GM18502 (cell line): ENCODE results near the gene DNAJC1.

Experiments
- ATAC-seq: cut with Tn5 transposase; IDR thresholded peaks from one replicate; pipeline ENCODE4 v1.9.1; 2021; ENCODE audit warnings: mild to moderate bottlenecking; ENCODE audit not compliant: unreplicated experiment, poor library complexity

DNAJC1 gene

DNA sequence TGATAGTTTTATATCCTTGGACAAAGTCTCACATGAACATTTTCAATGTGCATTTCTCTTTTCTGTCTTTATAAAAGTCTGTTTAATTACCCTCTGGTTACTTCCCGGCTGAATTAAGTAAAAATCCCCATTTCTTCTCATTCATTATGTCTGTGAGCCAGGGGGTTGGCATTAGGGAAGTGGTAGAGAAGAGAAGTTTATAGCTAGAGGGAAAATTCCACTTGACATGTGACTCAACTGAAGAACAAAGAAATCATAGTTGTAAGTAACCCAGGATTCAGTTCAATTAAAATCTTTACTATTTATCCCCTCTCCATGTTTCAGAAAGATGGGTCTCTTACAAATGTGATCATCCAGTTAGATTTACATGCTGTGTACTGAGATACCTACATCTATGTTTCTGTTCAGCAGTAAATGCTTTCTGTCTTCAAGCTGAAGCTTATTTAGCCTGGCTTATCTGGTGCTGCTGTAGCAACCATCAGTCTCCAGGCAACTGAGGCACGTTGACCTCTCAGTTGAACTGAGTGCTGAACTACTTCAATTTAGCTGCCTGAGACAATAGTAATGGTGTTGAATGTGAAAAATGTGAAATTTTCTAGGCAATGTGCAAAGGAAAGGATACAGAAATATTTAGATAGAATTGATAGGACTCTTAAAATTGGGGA, 287.9 kb downstream of the DNAJC1 start:
- no peak for ATAC-seq

- no peak for ATAC-seq
These were observed 290.6 kb downstream of the DNAJC1 start for GRCh38 chr10:21712975-21713374.

DNA sequence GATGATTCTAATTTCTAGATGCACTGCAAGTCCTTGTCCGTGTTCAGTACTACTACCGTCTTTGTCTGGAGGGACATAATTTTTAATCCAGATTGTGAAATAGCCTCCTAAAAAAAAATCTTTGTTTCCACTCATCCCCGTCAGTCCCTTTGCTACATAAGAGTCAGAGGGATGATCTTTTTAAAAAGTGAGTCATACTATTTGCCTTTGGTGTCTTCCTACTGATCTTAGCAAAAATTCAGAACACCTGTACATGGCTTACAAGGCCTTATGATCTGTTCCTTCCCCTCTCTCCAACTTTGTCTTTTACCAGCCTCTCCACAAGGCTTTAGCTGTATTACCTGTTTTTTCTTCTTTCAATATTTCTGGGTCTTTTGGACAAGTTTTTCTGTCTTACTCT, 296.0 kb downstream of the DNAJC1 start:
- no peak for ATAC-seq
